ENCODE results near the gene MYH14. TPM values are rescaled to one million over a fixed set of nuclear protein-coding genes. Genes with fewer than 3 reads are reported as not detected.

MYH14 gene
- total and polyA plus RNA-seq, 10 of the 15 experiments (the other 5 are each of a cell fraction or from before 2014, with no cell fraction given), result 0.06 to 0.69 (median 0.15) TPM; not detected in 4

DNA sequence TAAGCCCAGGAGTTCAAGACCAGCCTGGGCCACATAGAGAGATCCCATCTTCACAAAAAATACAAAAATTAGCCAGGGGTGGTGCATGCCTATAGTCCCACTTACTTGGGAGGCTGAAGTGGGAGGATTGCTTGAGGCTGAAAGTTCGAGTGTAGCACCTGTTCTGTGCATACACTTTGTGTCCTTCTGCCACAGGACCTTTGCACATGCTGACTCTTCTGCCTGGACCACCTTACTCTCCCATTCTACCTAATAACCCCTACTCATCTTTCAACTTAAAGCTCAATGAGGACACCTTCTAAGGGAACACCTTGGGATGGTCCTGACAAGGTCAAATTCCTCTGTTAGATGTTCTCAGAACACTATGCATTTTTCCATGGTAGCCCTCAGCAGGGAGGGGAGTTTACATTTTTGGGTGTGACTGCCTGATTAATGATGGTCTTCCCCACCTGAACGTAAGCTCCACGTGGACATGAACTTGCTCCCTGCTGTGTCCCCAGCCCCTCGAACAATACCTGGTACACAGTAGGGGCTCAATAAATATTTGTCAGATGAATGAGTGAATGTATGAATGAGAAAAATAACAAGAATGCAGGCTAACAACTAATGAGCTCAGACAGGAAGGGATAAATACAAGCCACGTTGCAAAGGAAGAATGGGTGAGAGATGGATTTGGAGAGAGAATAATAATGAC lies 29.2 kb upstream of the MYH14 start:
- no peaks in the 10 kb centered on the region for H3K27me3 ChIP-seq (replicated peaks in 1 of 2; ENCODE audit: control insufficient read depth in 2 of 2, insufficient read depth in 2 of 2, low read length in 1 of 2)
- no peaks in the 10 kb centered on the region for H3K79me2 ChIP-seq (ENCODE audit: control insufficient read depth, insufficient read depth, low read length)
- WGBS (ENCODE audit: insufficient coverage, insufficient replicate concordance, low lambda C conversion rate, missing lambda C conversion rate), result 39% methylated on average over 5 of the region's 5 CpGs
- POLR2A ChIA-PET, result interaction anchor here (0.7 kb wide), 1 partner anchor 68 kb away, joined by 4 read pairs; no protein-coding TSS in a partner anchor
- SMC1A ChIA-PET (ENCODE audit: uncharacterized antibody, unreplicated experiment), result no interaction called here
- H3K36me3 ChIP-seq (ENCODE audit: control insufficient read depth in 2 of 2, insufficient read depth in 2 of 2, low read length in 1 of 2), result no peaks in the 10 kb centered on the region
- in situ Hi-C loops (cut with MboI), result no loop called here
- H3K4me2 ChIP-seq (ENCODE audit: control insufficient read depth, insufficient read depth), result no peak overlapping the region
- TF ChIP-seq CBFB (IDR thresholded peaks at IDR 0.05; ENCODE audit: low read depth) (no peak), TAF1 (IDR thresholded peaks at IDR 0.05; ENCODE audit: borderline replicate concordance, low read depth, low read length) (no peak), ZNF24 (IDR thresholded peaks at IDR 0.05) (no peak), MXI1 (IDR thresholded peaks at IDR 0.05; ENCODE audit: low read depth, low read length) (no peak)
- intact Hi-C loops (cut with micrococcal nuclease; ENCODE audit: unreplicated experiment), result no loop called here
- H3K9ac ChIP-seq (ENCODE audit: control insufficient read depth, insufficient read depth, low read length), result no peak overlapping the region
- RAD21 ChIA-PET (ENCODE audit: unreplicated experiment), result interaction anchor here (0.7 to 1.6 kb wide), 2 partner anchors 10 to 155 kb away, joined by 3 to 5 read pairs; partner anchors contain the start of gene KCNC3
- CTCF ChIA-PET, result interaction anchor here (1.1 to 1.4 kb wide), 2 partner anchors 9 to 27 kb away, joined by 4 read pairs; no protein-coding TSS in a partner anchor
- H4K20me1 ChIP-seq (ENCODE audit: control insufficient read depth, insufficient read depth), result no peaks in the 10 kb centered on the region
- no peak for DNase-seq (ENCODE audit: low read depth, low spot score)
- no peak for ATAC-seq
- H3K4me3 ChIP-seq, result no peak overlapping the region
- no peak overlapping the region for H3K27ac ChIP-seq (ENCODE audit: control insufficient read depth, insufficient read depth)
- BruUV-seq (replicated peaks), result no TSS peak
- no peak for FAIRE-seq
- no peak overlapping the region for H2AFZ ChIP-seq (ENCODE audit: control insufficient read depth, low read depth, low read length)
- H3K9me3 ChIP-seq (replicated peaks; ENCODE audit: control insufficient read depth, insufficient read depth, low read length), result no peaks in the 10 kb centered on the region; the same call in 2 of the 3 replicates
- H3K4me1 ChIP-seq (ENCODE audit: control insufficient read depth, insufficient read depth, low read length), result peaks cover 3% of the 10 kb centered on the region; the same call in 1 of the 2 replicates

- Histone ChIP-seq H3K9me3 (replicated peaks; ENCODE audit: control insufficient read depth, insufficient read depth, low read length) (peaks cover 3% of the 10 kb centered on the region; the same call in 2 of the 3 replicates), H3K4me1 (ENCODE audit: control insufficient read depth, insufficient read depth, low read length) (peaks cover 6% of the 10 kb centered on the region; the same call in 1 of the 2 replicates), H3K9ac (ENCODE audit: control insufficient read depth, insufficient read depth, low read length) (no peak overlapping the region), H3K27me3 (replicated peaks in 1 of 2; ENCODE audit: control insufficient read depth in 2 of 2, insufficient read depth in 2 of 2, low read length in 1 of 2) (no peaks in the 10 kb centered on the region), H3K36me3 (ENCODE audit: control insufficient read depth in 2 of 2, insufficient read depth in 2 of 2, low read length in 1 of 2) (no peaks in the 10 kb centered on the region), H3K79me2 (ENCODE audit: control insufficient read depth, insufficient read depth, low read length) (no peaks in the 10 kb centered on the region), H2AFZ (ENCODE audit: control insufficient read depth, low read depth, low read length) (no peak overlapping the region; the same call in 1 of the 2 replicates), H3K27ac (ENCODE audit: control insufficient read depth, insufficient read depth) (no peak overlapping the region), H4K20me1 (ENCODE audit: control insufficient read depth, insufficient read depth) (no peaks in the 10 kb centered on the region), H3K4me3 (no peak overlapping the region), H3K4me2 (ENCODE audit: control insufficient read depth, insufficient read depth) (no peak overlapping the region)
- RAD21 ChIA-PET (ENCODE audit: unreplicated experiment), result no interaction called here
- intact Hi-C loops (cut with micrococcal nuclease; ENCODE audit: unreplicated experiment) (no loop called here), in situ Hi-C loops (cut with MboI) (no loop called here)
- POLR2A ChIA-PET, result interaction anchor here (0.6 kb wide), 2 partner anchors 165 to 183 kb away, joined by 3 to 6 read pairs; no protein-coding TSS in a partner anchor
- SMC1A ChIA-PET (ENCODE audit: uncharacterized antibody, unreplicated experiment), result no interaction called here
- 60% methylated on average over 10 of the region's 10 CpGs for WGBS (ENCODE audit: insufficient coverage, insufficient replicate concordance, low lambda C conversion rate, missing lambda C conversion rate)
- CTCF ChIA-PET, result no interaction called here
- DNase-seq (ENCODE audit: low read depth, low spot score) (no peak), FAIRE-seq (no peak), ATAC-seq (no peak)
- BruUV-seq (replicated peaks), result no TSS peak
- TF ChIP-seq, protein P1, sequence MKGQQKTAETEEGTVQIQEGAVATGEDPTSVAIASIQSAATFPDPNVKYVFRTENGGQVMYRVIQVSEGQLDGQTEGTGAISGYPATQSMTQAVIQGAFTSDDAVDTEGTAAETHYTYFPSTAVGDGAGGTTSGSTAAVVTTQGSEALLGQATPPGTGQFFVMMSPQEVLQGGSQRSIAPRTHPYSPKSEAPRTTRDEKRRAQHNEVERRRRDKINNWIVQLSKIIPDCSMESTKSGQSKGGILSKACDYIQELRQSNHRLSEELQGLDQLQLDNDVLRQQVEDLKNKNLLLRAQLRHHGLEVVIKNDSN (IDR thresholded peaks at IDR 0.05; ENCODE audit: borderline replicate concordance, extremely low read length, insufficient read depth, low read depth, low read length), result peak; percentile 27
- no peak for TF ChIP-seq KLF5 (IDR thresholded peaks at IDR 0.05; ENCODE audit: partially characterized antibody)
- TF ChIP-seq PKNOX1 (IDR thresholded peaks at IDR 0.05), result no peak
- no peak for TF ChIP-seq SIN3A (IDR thresholded peaks at IDR 0.05; ENCODE audit: low read depth, low read length)
- TF ChIP-seq JUNB (IDR thresholded peaks at IDR 0.05), result no peak
- peak; percentile 43; the same call in 1 of the 2 replicates for TF ChIP-seq NFYB (IDR thresholded peaks at IDR 0.05; ENCODE audit: insufficient read depth, low read depth, low read length)
- TF ChIP-seq, protein P2, sequence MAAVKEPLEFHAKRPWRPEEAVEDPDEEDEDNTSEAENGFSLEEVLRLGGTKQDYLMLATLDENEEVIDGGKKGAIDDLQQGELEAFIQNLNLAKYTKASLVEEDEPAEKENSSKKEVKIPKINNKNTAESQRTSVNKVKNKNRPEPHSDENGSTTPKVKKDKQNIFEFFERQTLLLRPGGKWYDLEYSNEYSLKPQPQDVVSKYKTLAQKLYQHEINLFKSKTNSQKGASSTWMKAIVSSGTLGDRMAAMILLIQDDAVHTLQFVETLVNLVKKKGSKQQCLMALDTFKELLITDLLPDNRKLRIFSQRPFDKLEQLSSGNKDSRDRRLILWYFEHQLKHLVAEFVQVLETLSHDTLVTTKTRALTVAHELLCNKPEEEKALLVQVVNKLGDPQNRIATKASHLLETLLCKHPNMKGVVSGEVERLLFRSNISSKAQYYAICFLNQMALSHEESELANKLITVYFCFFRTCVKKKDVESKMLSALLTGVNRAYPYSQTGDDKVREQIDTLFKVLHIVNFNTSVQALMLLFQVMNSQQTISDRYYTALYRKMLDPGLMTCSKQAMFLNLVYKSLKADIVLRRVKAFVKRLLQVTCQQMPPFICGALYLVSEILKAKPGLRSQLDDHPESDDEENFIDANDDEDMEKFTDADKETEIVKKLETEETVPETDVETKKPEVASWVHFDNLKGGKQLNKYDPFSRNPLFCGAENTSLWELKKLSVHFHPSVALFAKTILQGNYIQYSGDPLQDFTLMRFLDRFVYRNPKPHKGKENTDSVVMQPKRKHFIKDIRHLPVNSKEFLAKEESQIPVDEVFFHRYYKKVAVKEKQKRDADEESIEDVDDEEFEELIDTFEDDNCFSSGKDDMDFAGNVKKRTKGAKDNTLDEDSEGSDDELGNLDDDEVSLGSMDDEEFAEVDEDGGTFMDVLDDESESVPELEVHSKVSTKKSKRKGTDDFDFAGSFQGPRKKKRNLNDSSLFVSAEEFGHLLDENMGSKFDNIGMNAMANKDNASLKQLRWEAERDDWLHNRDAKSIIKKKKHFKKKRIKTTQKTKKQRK (IDR thresholded peaks at IDR 0.05; ENCODE audit: low read depth, low read length), result no peak
Measured at GRCh38 chr19:50175924-50176323, 27.5 kb upstream of the MYH14 start.

All from GM12878 (cell line).